CD4-positive, alpha-beta memory T cell (primary cell): Measurements from ENCODE around the gene ATP6V1F. TPM values are rescaled to one million over a fixed set of nuclear protein-coding genes. Genes with fewer than 3 reads are reported as not detected.

Source experiments
- CTCF ChIA-PET: fragments of 350-600 bp; sonication (Branson Sonifier 250); formaldehyde crosslinking; loops from one replicate; lab custom pipeline; 2021; ENCODE audit warnings: inconsistent platforms; ENCODE audit not compliant: partially characterized antibody; lab: Charles Lee
- POLR2A ChIA-PET: fragments of 350-600 bp; sonication (Branson Sonifier 250); formaldehyde crosslinking; loops from one replicate; lab custom pipeline; 2021; ENCODE audit not compliant: partially characterized antibody; lab: Charles Lee
- DNase-seq, 5 donors: peaks; one replicate each; pipeline versions ENCODE4 v3.0.0 to v3.0.0-alpha.2; 2020 to 2022; ENCODE audit warnings: mixed read lengths in 1 of 5
- H3K27ac ChIP-seq: one replicate; pipeline ENCODE4 v1.7.0; 2013; ENCODE audit warnings: low read depth, low read length
- H3K27me3 ChIP-seq: 2 replicates; pipeline ENCODE4 v1.7.0; 2013; ENCODE audit warnings: mild to moderate bottlenecking, low read length, moderate library complexity; ENCODE audit not compliant: insufficient read depth
- H3K36me3 ChIP-seq: 2 replicates; pipeline ENCODE4 v1.7.0; 2013; ENCODE audit warnings: mild to moderate bottlenecking, low read length, moderate library complexity; ENCODE audit not compliant: insufficient read depth
- H3K4me1 ChIP-seq: 2 replicates; pipeline ENCODE4 v1.7.0; 2013; ENCODE audit warnings: mild to moderate bottlenecking, low read length, moderate library complexity; ENCODE audit not compliant: insufficient read depth
- H3K4me3 ChIP-seq, 2 donors: one replicate each; pipeline ENCODE4 v1.7.0; 2013; ENCODE audit warnings: low read length in 2 of 2, mild to moderate bottlenecking in 1 of 2
- H3K9me3 ChIP-seq, 2 donors: one replicate each; pipeline ENCODE4 v1.7.0; 2013; ENCODE audit warnings: low read length in 2 of 2, control low read depth in 1 of 2; ENCODE audit not compliant: control insufficient read depth in 1 of 2
- H3K27ac Mint-ChIP-seq, 7 donors: one replicate each; pipeline ENCODE4 v1.8.0; 2020 to 2021; ENCODE audit warnings: mixed read lengths in 7 of 7, mild to moderate bottlenecking in 6 of 7, inconsistent platforms in 3 of 7, moderate library complexity in 3 of 7
- H3K27me3 Mint-ChIP-seq, 2 donors: one replicate each; pipeline ENCODE4 v1.8.0; 2020 to 2021; ENCODE audit warnings: mixed read lengths in 2 of 2
- H3K36me3 Mint-ChIP-seq, 2 donors: one replicate each; pipeline ENCODE4 v1.8.0; 2020 to 2021; ENCODE audit warnings: mixed read lengths in 2 of 2, inconsistent platforms in 1 of 2, mild to moderate bottlenecking in 1 of 2
- H3K4me1 Mint-ChIP-seq, 4 donors: one replicate each; pipeline ENCODE4 v1.8.0; 2020 to 2021; ENCODE audit warnings: mixed read lengths in 4 of 4, mild to moderate bottlenecking in 1 of 4
- H3K4me3 Mint-ChIP-seq, 8 donors: one replicate each; pipeline ENCODE4 v1.8.0; 2020 to 2021; ENCODE audit warnings: mixed read lengths in 8 of 8, mild to moderate bottlenecking in 7 of 8, moderate library complexity in 6 of 8, inconsistent platforms in 3 of 8
- H3K9me3 Mint-ChIP-seq, 8 donors: one replicate each; pipeline ENCODE4 v1.8.0; 2020 to 2021; ENCODE audit warnings: mixed read lengths in 8 of 8, mild to moderate bottlenecking in 5 of 8, inconsistent platforms in 3 of 8, moderate library complexity in 1 of 8
- intact Hi-C: fragments of 100-400 bp; cut with micrococcal nuclease; formaldehyde crosslinking; loops from one replicate; pipeline ENCODE4 v1.15.1; 2023
- polyA plus RNA-seq, 2 donors: library from polyadenylated mRNA; unstranded; fragments of 300-500 nt; fragmentation: Illumina TruSeq; gene quantifications; one replicate each; pipeline ENCODE4 v1.2.3, GENCODE V29; 2021
- total RNA-seq, 2 experiments: library from RNA; stranded (reverse); gene quantifications; one replicate each; pipeline ENCODE4 v1.2.3, GENCODE V29; 2021

The ATP6V1F gene
- total and polyA plus RNA-seq, 4 experiments from 2014 or later = 74.6 to 392 (median 175) TPM

- Histone ChIP-seq H3K4me1 (no peaks in the 10 kb centered on the region), H3K27me3 (no peaks in the 10 kb centered on the region), H3K27ac (no peak overlapping the region), H3K9me3 (no peaks in the 10 kb centered on the region), H3K36me3 (no peaks in the 10 kb centered on the region), H3K4me3 (no peak overlapping the region)
- intact Hi-C loops = no loop called here
- H3K27me3 Mint-ChIP-seq = peaks cover 1 to 3% of the 10 kb centered on the region in 2 donors
- DNase-seq = no peak
- H3K27ac Mint-ChIP-seq = no peak overlapping the region
- no peaks in the 10 kb centered on the region for H3K36me3 Mint-ChIP-seq
- ChIA-PET CTCF (no interaction called here), POLR2A (no interaction called here)
- no peaks in the 10 kb centered on the region for H3K4me1 Mint-ChIP-seq
- no peak overlapping the region for H3K4me3 Mint-ChIP-seq
- H3K9me3 Mint-ChIP-seq = no peaks in the 10 kb centered on the region
These were observed 10.0 kb upstream of the ATP6V1F start for GRCh38 chr7:128852537-128853254.

- POLR2A ChIA-PET = no interaction called here
- no peaks in the 10 kb centered on the region for H3K9me3 ChIP-seq
- H3K36me3 Mint-ChIP-seq = no peaks in the 10 kb centered on the region
- H3K27me3 Mint-ChIP-seq = peaks cover 1 to 3% of the 10 kb centered on the region in 2 donors
- no peaks in the 10 kb centered on the region for H3K9me3 Mint-ChIP-seq
- intact Hi-C loops = no loop called here
- no peak overlapping the region for H3K27ac ChIP-seq
- H3K4me1 ChIP-seq = no peaks in the 10 kb centered on the region
- no peaks in the 10 kb centered on the region for H3K27me3 ChIP-seq
- no peak overlapping the region for H3K27ac Mint-ChIP-seq
- DNase-seq = no peak
- CTCF ChIA-PET = no interaction called here
- H3K4me3 Mint-ChIP-seq = no peak overlapping the region
- H3K36me3 ChIP-seq = no peaks in the 10 kb centered on the region
- H3K4me3 ChIP-seq = no peak overlapping the region
- H3K4me1 Mint-ChIP-seq = no peaks in the 10 kb centered on the region
These were observed 8.9 kb upstream of the ATP6V1F start for GRCh38 chr7:128853799-128854198.

GRCh38 chr7:128854396-128854795, 8.3 kb upstream of the ATP6V1F start:
- CTCF ChIA-PET = no interaction called here
- no peaks in the 10 kb centered on the region for H3K9me3 Mint-ChIP-seq

GRCh38 chr7:128855559-128855958, 7.1 kb upstream of the ATP6V1F start:
- H3K27ac ChIP-seq = no peak overlapping the region
- H3K4me3 ChIP-seq = no peak overlapping the region
- no peaks in the 10 kb centered on the region for H3K27me3 ChIP-seq
- H3K4me1 Mint-ChIP-seq = no peaks in the 10 kb centered on the region
- H3K27ac Mint-ChIP-seq = no peak overlapping the region
- no peaks in the 10 kb centered on the region for H3K36me3 Mint-ChIP-seq
- ChIA-PET CTCF (no interaction called here), POLR2A (no interaction called here)
- no peak overlapping the region for H3K4me3 Mint-ChIP-seq
- H3K4me1 ChIP-seq = no peaks in the 10 kb centered on the region
- H3K9me3 ChIP-seq = no peaks in the 10 kb centered on the region
- no peak for DNase-seq
- H3K36me3 ChIP-seq = no peaks in the 10 kb centered on the region
- intact Hi-C loops = no loop called here
- no peaks in the 10 kb centered on the region for H3K9me3 Mint-ChIP-seq
- H3K27me3 Mint-ChIP-seq = peaks cover 1 to 3% of the 10 kb centered on the region in 2 donors

More at GRCh38 chr7:128854396-128854795, 8.3 kb upstream of the ATP6V1F start:
- Mint-ChIP-seq H3K27ac (no peak overlapping the region), H3K4me3 (no peak overlapping the region), H3K27me3 (peaks cover 1 to 3% of the 10 kb centered on the region in 2 donors), H3K4me1 (no peaks in the 10 kb centered on the region), H3K36me3 (no peaks in the 10 kb centered on the region)
- Histone ChIP-seq H3K27ac (no peak overlapping the region), H3K36me3 (no peaks in the 10 kb centered on the region), H3K4me3 (no peak overlapping the region), H3K27me3 (no peaks in the 10 kb centered on the region), H3K4me1 (no peaks in the 10 kb centered on the region), H3K9me3 (no peaks in the 10 kb centered on the region)
- intact Hi-C loops = no loop called here
- DNase-seq = no peak
- POLR2A ChIA-PET = no interaction called here

- no peaks in the 10 kb centered on the region for H3K36me3 ChIP-seq
- H3K36me3 Mint-ChIP-seq = no peaks in the 10 kb centered on the region
- no peaks in the 10 kb centered on the region for H3K9me3 ChIP-seq
- H3K4me1 Mint-ChIP-seq = peaks cover 0 to 4% (median 0%) of the 10 kb centered on the region in 4 donors
- H3K27ac Mint-ChIP-seq = no peak overlapping the region
- no peak for DNase-seq
- intact Hi-C loops = no loop called here
- H3K27me3 ChIP-seq = no peaks in the 10 kb centered on the region
- H3K4me3 ChIP-seq = no peak overlapping the region
- H3K9me3 Mint-ChIP-seq = no peaks in the 10 kb centered on the region
- no peaks in the 10 kb centered on the region for H3K4me1 ChIP-seq
- H3K4me3 Mint-ChIP-seq = no peak overlapping the region
- POLR2A ChIA-PET = interaction anchor here (1.3 kb wide), 1 partner anchor 13 kb away, joined by 3 read pairs; no protein-coding TSS in a partner anchor
- H3K27ac ChIP-seq = no peak overlapping the region
- H3K27me3 Mint-ChIP-seq = peaks cover 1 to 3% of the 10 kb centered on the region in 2 donors
- CTCF ChIA-PET = no interaction called here
These were observed 6.5 kb upstream of the ATP6V1F start for GRCh38 chr7:128856001-128856718.

GRCh38 chr7:128858380-128859231, 4.0 kb upstream of the ATP6V1F start:
- H3K27me3 Mint-ChIP-seq = peaks cover 1% of the 10 kb centered on the region in 2 donors
- ChIA-PET POLR2A (no interaction called here), CTCF (no interaction called here)
- no peaks in the 10 kb centered on the region for H3K9me3 Mint-ChIP-seq
- H3K4me1 Mint-ChIP-seq = peaks cover 8 to 20% (median 12%) of the 10 kb centered on the region in 4 donors
- H3K9me3 ChIP-seq = no peaks in the 10 kb centered on the region
- H3K27ac ChIP-seq = no peak overlapping the region
- H3K36me3 Mint-ChIP-seq = peaks cover 0 to 9% of the 10 kb centered on the region in 2 donors
- no peak for DNase-seq
- no peaks in the 10 kb centered on the region for H3K36me3 ChIP-seq
- peaks cover 10% of the 10 kb centered on the region for H3K4me1 ChIP-seq
- no peaks in the 10 kb centered on the region for H3K27me3 ChIP-seq
- no peak overlapping the region for H3K4me3 Mint-ChIP-seq
- intact Hi-C loops = no loop called here
- H3K27ac Mint-ChIP-seq = no peak overlapping the region
- H3K4me3 ChIP-seq = no peak overlapping the region
